ENCODE data around the gene MPST.
"Not testable (repeated sequence)": the region's sequence is repeated elsewhere in the genome, so short reads cannot be mapped to it uniquely, and the experiment has no call there.

The MPST gene

GRCh38 chr22:37065961-37066360 lies 46.4 kb downstream of the MPST start:
- no peak for TF ChIP-seq CTCF (IDR thresholded peaks at IDR 0.05; ENCODE audit: low read depth, low read length, missing control alignments)
- H3K4me3 ChIP-seq (ENCODE audit: low read depth, low read length): no peak overlapping the region

GRCh38 chr22:37067428-37067827 lies 47.9 kb downstream of the MPST start:
- DNase-seq (ENCODE audit: low read depth): no peak
- no peak overlapping the region for H3K4me3 ChIP-seq (ENCODE audit: low read depth, low read length)
- no peak for TF ChIP-seq CTCF (IDR thresholded peaks at IDR 0.05; ENCODE audit: low read depth, low read length, missing control alignments)

More at GRCh38 chr22:37065961-37066360, 46.4 kb downstream of the MPST start:
- DNase-seq (ENCODE audit: low read depth): no peak

DNA sequence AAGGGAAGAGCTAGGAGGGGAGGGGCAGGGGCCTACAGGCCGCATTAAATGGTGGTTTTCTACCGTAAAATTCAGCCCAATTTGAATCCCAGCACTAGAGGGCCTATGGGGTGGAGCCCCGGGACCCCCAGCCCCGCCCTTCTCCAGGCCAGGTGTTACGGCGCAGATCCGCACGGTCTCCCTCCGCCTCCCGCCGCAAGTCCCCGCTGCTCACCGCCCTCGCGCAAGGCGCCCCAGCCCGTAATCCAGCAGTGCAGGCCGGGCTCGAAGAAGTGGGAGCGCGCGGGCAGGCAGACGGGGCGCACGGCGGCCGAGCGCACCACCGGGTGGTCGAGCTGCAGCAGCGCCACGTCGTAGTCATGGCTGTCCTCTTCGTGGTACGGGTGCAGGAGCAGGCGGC lies 49.3 kb downstream of the MPST start:
- no peak overlapping the region for H3K4me3 ChIP-seq (ENCODE audit: low read depth, low read length)
- TF ChIP-seq CTCF (IDR thresholded peaks at IDR 0.05; ENCODE audit: low read depth, low read length, missing control alignments): no peak
- DNase-seq (ENCODE audit: low read depth): no peak

- TF ChIP-seq CTCF (IDR thresholded peaks at IDR 0.05; ENCODE audit: low read depth, low read length, missing control alignments): no peak
- no peak for DNase-seq (ENCODE audit: low read depth)
- no peak overlapping the region for H3K4me3 ChIP-seq (ENCODE audit: low read depth, low read length)
Observed at GRCh38 chr22:37069319-37069718, 49.8 kb downstream of the MPST start.

GRCh38 chr22:37069719-37070118 lies 50.2 kb downstream of the MPST start:
- H3K4me3 ChIP-seq (ENCODE audit: low read depth, low read length): no peak overlapping the region
- no peak for TF ChIP-seq CTCF (IDR thresholded peaks at IDR 0.05; ENCODE audit: low read depth, low read length, missing control alignments)
- DNase-seq (ENCODE audit: low read depth): no peak

DNA sequence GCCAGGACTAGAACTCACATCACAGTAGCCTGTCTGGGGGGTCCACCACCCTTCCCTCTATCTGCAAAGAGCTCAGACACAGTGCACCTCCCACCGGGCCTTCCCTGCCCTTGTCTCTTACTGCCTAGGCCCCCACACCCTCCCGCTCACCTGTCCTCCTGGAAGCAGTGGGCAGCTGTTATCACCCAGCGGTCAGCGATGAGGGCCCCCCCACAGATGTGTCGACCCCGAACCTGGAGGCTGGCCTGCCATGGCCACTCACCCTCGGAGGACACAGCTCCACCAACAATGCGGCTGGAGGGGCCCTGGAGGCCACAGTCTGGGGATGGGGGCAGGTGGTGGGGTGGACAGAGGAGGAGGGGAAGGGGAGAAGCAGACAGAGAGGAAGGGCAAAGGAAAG lies 50.8 kb downstream of the MPST start:
- TF ChIP-seq CTCF (IDR thresholded peaks at IDR 0.05; ENCODE audit: low read depth, low read length, missing control alignments): no peak
- DNase-seq (ENCODE audit: low read depth): no peak

GRCh38 chr22:37070744-37071143 lies 51.2 kb downstream of the MPST start:
- no peak for TF ChIP-seq CTCF (IDR thresholded peaks at IDR 0.05; ENCODE audit: low read depth, low read length, missing control alignments)
- DNase-seq (ENCODE audit: low read depth): no peak
- no peak overlapping the region for H3K4me3 ChIP-seq (ENCODE audit: low read depth, low read length)

More for the DNA sequence above, 50.8 kb downstream of the MPST start:
- no peak overlapping the region for H3K4me3 ChIP-seq (ENCODE audit: low read depth, low read length)

DNA sequence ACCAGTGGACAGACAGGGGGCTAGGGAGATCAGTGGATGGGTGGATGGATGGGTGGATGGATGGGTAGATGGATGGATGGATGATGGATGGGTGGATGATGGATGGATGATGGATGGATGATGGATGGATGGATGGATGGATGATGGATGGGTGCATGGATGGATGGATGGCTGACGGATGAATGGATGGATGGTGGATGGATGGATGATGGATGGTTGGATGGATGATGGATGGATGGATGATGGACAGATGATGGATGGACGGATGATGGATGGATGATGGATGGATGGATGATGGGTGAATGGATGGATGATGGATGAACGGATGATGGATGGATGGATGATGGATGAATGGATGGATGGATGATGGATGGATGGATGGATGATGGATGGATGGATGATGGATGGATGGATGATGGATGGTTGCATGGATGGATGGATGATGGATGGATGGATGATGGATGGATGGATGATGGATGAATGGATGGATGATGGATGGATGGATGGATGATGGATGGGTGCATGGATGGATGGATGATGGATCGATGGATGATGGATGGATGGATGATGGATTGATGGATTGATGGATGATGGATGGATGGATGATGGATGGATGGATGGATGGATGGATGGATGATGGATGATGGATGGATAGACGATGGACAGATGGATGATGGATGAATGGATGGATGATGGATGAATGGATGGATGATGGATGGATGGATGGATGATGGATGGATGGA lies 52.5 kb downstream of the MPST start:
- not testable (repeated sequence) for H3K4me3 ChIP-seq (ENCODE audit: low read depth, low read length); DNase-seq (ENCODE audit: low read depth)

All from GM12864 (cell line).